Subcutaneous adipose tissue (tissue), 4 donors: ENCODE data around the gene ADAD2. TPM values are rescaled to one million over a fixed set of nuclear protein-coding genes. Genes with fewer than 3 reads are reported as not detected.

Source experiments
- CTCF ChIP-seq: fragments of 450-650 bp; IDR thresholded peaks from one replicate; pipeline ENCODE4 v1.5.1; 2016; ENCODE audit warnings: low read depth, mild to moderate bottlenecking, control low read depth, antibody characterized with exemption, moderate library complexity
- total RNA-seq, 4 donors: library from RNA; depleted of rRNA; stranded (reverse); fragments of >200 nt; gene quantifications; one replicate each; pipeline ENCODE4 v1.1.0, GENCODE V29; 2016

Gene ADAD2
- total RNA-seq, 4 donors from 2014 or later: 3.6 to 4.4 TPM; not detected in 2

- TF ChIP-seq CTCF: no peak
Observed at GRCh38 chr16:84165746-84166145, 25.2 kb upstream of the ADAD2 start.

DNA sequence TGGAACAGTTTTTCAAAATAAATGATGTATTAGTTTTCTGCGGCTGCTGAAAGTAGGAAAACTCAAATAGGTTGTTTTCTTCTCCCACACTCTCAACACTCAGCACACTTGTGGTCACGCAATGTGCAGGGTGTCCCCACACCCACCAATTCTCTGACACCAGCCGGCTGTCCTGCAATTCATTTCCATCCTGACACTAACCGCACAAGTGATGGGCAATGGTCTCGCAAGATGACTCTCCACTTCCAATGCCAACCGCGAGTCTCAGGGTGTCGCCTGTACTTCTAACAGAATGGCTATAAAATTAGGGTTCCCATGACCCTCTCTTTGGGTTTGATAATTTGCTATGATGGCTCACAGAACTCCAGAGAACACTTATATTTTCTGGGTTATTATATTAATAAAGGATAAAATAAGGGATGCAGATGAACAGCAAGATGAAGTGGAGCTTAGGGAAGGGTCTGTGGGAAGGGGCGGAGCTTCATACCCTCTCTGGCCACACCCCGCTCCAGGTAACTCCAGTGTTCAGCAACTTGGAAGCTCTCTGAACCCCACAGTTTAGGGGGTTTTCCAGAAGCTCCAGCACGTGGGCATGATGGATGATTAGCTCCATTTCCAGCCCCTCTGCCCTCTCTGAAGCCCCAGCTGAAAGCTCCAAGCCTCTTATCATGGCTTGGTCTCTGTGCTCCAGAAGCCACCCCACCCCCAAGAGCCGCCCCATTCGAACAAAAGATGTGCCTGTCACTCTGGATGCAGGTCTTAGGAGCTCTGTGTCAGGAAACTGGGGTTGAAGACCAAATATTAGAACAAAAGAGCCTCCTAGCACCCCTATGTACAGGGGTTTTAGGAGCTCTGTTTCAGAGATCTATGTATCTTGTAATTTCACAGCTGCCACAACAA is 23.9 kb upstream of the ADAD2 start:
- TF ChIP-seq CTCF: no peak

DNA sequence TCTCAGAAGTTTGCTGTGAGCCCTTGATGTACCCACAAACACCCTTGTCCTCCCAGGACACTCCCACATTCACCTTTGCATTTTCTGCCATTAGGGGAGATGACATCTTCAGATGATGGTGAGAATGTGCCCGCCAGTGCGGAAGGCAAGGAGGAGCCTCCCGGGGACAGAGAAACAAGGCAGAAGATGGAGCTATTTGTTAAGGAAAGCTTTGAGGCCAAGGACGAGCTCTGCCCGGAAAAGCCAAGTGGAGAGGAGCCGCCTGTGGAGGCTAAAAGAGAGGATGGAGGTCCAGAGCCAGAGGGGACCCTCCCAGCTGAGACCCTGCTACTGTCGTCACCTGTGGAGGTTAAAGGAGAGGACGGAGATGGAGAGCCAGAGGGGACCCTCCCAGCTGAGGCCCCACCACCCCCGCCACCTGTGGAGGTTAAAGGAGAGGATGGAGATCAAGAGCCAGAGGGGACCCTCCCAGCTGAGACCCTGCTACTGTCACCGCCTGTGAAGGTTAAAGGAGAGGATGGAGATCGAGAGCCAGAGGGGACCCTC is 21.1 kb upstream of the ADAD2 start:
- TF ChIP-seq CTCF: no peak

GRCh38 chr16:84174396-84174795 is 16.6 kb upstream of the ADAD2 start:
- TF ChIP-seq CTCF: no peak

- TF ChIP-seq CTCF: no peak
Observed at GRCh38 chr16:84175350-84176081, 15.4 kb upstream of the ADAD2 start.

GRCh38 chr16:84176192-84177053 is 14.5 kb upstream of the ADAD2 start:
- TF ChIP-seq CTCF: no peak

DNA sequence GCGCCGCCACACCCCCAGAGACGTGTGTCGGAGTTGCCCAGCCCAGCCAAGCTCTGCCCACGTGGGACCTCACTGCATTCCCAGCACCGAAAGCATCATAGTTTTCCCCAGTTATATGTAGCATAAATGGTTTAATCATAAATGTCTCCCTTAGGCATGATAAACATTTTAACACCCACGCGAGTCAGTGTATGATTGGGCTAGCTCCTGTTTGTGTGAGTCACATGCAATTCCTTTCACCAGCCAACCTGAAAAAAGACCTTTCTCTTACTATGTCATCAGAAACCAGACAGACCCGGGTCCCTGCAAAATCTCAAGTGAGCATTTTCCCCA is 13.2 kb upstream of the ADAD2 start:
- TF ChIP-seq CTCF: no peak
